Testis (tissue), 3 donors: ENCODE results near the gene IL6ST. TPM values are rescaled to one million over a fixed set of nuclear protein-coding genes. Genes with fewer than 3 reads are reported as not detected.
A peak's percentile ranks its signal among the peaks of the same experiment; 100 is the strongest.

ENCODE experiments used
- DNase-seq: peaks from one replicate; pipeline ENCODE4 v3.0.0-alpha.2; 2019
- H3K27ac ChIP-seq, 2 donors: fragments of 200-600 bp; sonication (generic); one replicate each; pipeline ENCODE4 v1.5.1; 2019
- H3K27me3 ChIP-seq: fragments of 200-600 bp; sonication (generic); one replicate; pipeline ENCODE4 v1.5.1; 2019
- H3K36me3 ChIP-seq: fragments of 200-600 bp; sonication (generic); one replicate; pipeline ENCODE4 v1.5.1; 2017; ENCODE audit warnings: low read depth; ENCODE audit errors: missing control alignments
- H3K4me1 ChIP-seq: fragments of 200-600 bp; sonication (generic); one replicate; pipeline ENCODE4 v1.5.1; 2019
- H3K4me3 ChIP-seq, 2 donors: fragments of 200-600 bp; sonication (generic); one replicate each; pipeline ENCODE4 v1.5.1; 2017 to 2019
- H3K9me3 ChIP-seq: fragments of 200-600 bp; sonication (generic); one replicate; pipeline ENCODE4 v1.5.1; 2017
- CTCF ChIP-seq, 3 experiments: fragments of 450-650 bp in 2 of 3; fragments of 200-600 bp in 1 of 3; sonication (generic) in 1 of 3; IDR thresholded peaks; one replicate each; pipeline ENCODE4 v1.5.1; 2016 to 2019; ENCODE audit warnings: antibody characterized with exemption in 3 of 3, mild to moderate bottlenecking in 2 of 3, moderate library complexity in 1 of 3
- POLR2A ChIP-seq: fragments of 450-650 bp; IDR thresholded peaks from one replicate; pipeline ENCODE4 v1.6.1; 2017; ENCODE audit warnings: antibody characterized with exemption, mild to moderate bottlenecking, moderate library complexity
- WGBS, 2 donors: methylation state at CpG; one replicate each; pipeline ENCODE4 v1.1.5; 2018; 5-methylcytosine and 5-hydroxymethylcytosine counted together
- intact Hi-C: fragments of 100-400 bp; cut with DNase I; formaldehyde crosslinking; loops from one replicate; pipeline ENCODE4 v1.15.1; 2023; ENCODE audit warnings: low total_unique reads
- polyA plus RNA-seq: library from polyadenylated mRNA; stranded (reverse); fragments of 350-450 nt; fragmentation: Illumina TruSeq; extraction: RNeasy Lipid Tissue Mini Kit (QIAGEN cat#74804); gene quantifications from one replicate; pipeline ENCODE4 v1.2.3, GENCODE V29; 2014; ENCODE audit warnings: low read depth, low replicate concordance; ENCODE audit not compliant: insufficient read depth
- total RNA-seq, 2 donors: library from RNA; depleted of rRNA; stranded (reverse); fragments of >200 nt; gene quantifications; one replicate each; pipeline ENCODE4 v1.2.3, GENCODE V29; 2016

The IL6ST gene
- total and polyA plus RNA-seq, 3 donors from 2014 or later = 63.0 to 98.2 (median 83.1) TPM

GRCh38 chr5:55998966-55999365 lies 4.2 kb upstream of the IL6ST start:
- Histone ChIP-seq H3K36me3 (no peaks in the 10 kb centered on the region), H3K27me3 (no peaks in the 10 kb centered on the region), H3K9me3 (no peaks in the 10 kb centered on the region), H3K4me1 (peaks cover 10% of the 10 kb centered on the region), H3K4me3 (no peak overlapping the region), H3K27ac (no peak overlapping the region)
- WGBS, 2 donors = 83 to 93% methylated on average over 6 of the region's 6 CpGs
- intact Hi-C loops = no loop called here
- no peak for DNase-seq
- TF ChIP-seq CTCF (IDR thresholded peaks at IDR 0.05) (no peak), POLR2A (no peak)

DNA sequence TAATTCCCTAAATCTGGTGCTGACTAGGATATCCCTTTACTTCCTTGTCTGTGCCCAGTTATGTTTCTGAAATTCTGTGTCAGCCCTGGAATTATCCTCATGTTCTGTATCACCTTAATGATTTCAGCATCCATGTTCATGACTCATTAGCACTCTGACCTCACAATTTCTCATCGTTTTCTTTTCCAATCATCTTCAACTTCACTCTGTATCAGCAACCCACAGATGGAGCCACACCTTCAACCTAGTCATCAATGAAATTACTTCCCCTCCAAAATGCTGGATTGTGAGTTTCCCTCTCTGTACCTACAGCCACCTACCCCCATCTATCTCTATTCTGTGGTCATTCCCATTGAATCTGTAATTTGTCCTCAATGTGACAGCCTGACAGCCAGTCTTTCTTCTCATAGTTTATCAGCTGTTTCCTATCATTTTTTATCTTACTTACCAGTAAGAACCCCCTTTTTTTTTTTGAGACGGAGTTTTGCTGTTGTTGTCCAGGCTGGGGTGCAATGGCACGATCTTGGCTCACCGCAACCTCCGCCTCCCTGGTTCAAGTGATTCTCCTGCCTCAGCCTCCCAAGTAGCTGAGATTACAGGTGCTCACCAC lies 3.1 kb upstream of the IL6ST start:
- no peak for TF ChIP-seq CTCF (IDR thresholded peaks at IDR 0.05)
- no peak for TF ChIP-seq POLR2A
- no peak overlapping the region for H3K4me3 ChIP-seq
- H3K9me3 ChIP-seq = no peaks in the 10 kb centered on the region
- WGBS, 2 donors = 79 to 85% methylated on average over 5 of the region's 5 CpGs
- no peaks in the 10 kb centered on the region for H3K36me3 ChIP-seq
- H3K4me1 ChIP-seq = peaks cover 17% of the 10 kb centered on the region
- intact Hi-C loops = no loop called here
- no peak overlapping the region for H3K27ac ChIP-seq
- no peak for DNase-seq
- no peaks in the 10 kb centered on the region for H3K27me3 ChIP-seq

GRCh38 chr5:55994998-55995914 lies 493 bp upstream of the IL6ST start:
- no peaks in the 10 kb centered on the region for H3K36me3 ChIP-seq
- peak in 2 of 3 experiments; percentile 4 to 25 for TF ChIP-seq CTCF (IDR thresholded peaks at IDR 0.05)
- TF ChIP-seq POLR2A = peak; percentile 67
- peaks cover 27% of the 10 kb centered on the region for H3K4me1 ChIP-seq
- H3K9me3 ChIP-seq = no peaks in the 10 kb centered on the region
- no peaks in the 10 kb centered on the region for H3K27me3 ChIP-seq
- peak overlapping the region; percentile 98 to 99 for H3K27ac ChIP-seq
- WGBS, 2 donors = 0% methylated on average over 31 to 69 of the region's 70 CpGs
- H3K4me3 ChIP-seq = peak overlapping the region; percentile 75 to 95
- intact Hi-C loops = no loop called here
- DNase-seq = peak; percentile 98

DNA sequence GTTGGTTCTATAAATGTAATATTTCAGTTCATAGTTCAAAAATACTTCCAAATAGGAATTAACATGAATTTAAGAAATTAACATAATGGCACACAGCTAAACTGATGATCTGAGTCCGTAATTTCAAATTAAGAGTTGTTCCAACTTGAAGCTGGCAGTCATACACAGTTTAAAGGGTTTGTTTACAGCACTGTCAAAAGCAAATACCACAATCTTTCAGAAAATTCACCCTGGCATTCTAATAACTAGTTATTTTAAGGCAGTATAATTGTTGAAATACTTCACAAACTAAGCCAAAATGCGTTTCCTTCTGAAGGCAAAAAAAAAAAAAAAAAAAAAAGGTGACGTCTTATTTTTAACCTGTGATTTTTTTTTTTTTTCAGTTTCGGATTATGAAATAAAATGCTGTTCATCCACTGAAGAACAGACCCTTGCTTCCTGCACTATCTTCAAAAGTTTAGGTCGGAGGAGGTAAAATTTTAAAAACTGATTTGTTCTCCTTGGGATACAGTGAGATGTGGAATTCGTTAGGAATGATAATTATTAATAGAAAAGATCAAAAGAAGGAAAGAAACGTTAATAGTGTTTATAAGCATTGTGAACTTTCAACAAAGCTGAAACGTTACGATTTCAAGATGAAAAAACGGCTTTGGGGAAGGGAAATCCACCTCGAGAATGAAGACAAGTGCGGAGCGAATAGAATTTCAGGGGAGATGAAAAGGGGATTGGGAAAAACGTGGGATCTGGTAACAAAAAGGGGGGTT lies 850 bp downstream of the IL6ST start:
- TF ChIP-seq POLR2A (no peak), CTCF (IDR thresholded peaks at IDR 0.05) (no peak)
- DNase-seq = no peak
- Histone ChIP-seq H3K9me3 (no peaks in the 10 kb centered on the region), H3K27me3 (no peaks in the 10 kb centered on the region), H3K4me1 (peaks cover 27% of the 10 kb centered on the region), H3K4me3 (peak overlapping the region; percentile 75 to 95), H3K36me3 (no peaks in the 10 kb centered on the region), H3K27ac (peak overlapping the region; percentile 98 to 99)
- 0% methylated on average over 14 of the region's 14 CpGs for WGBS, 2 donors
- intact Hi-C loops = no loop called here
